Erythroblast (primary cell): Measurements from ENCODE around the gene NUDT14.

Source experiments
- DNase-seq, 2 experiments: peaks; one replicate each; lab custom pipeline; 2025; lab: John Stamatoyannopoulos, UW
- GATA1 ChIP-seq: IDR thresholded peaks from 2 replicates; pipeline ENCODE4 v1.6.1; 2011; ENCODE audit warnings: low read depth, mild to moderate bottlenecking, control low read depth, low read length, moderate library complexity
- POLR2A ChIP-seq: IDR thresholded peaks from 2 replicates; pipeline ENCODE4 v1.6.1; 2011; ENCODE audit warnings: mild to moderate bottlenecking, low read length

The NUDT14 gene

GRCh38 chr14:105135700-105136395 lies 45.3 kb downstream of the NUDT14 start:
- no peak for TF ChIP-seq POLR2A
- TF ChIP-seq GATA1 = no peak
- no peak for DNase-seq

GRCh38 chr14:105132921-105133654 lies 48.0 kb downstream of the NUDT14 start:
- no peak for DNase-seq
- no peak for TF ChIP-seq POLR2A

- no peak for DNase-seq
- TF ChIP-seq POLR2A (no peak), GATA1 (no peak)
Measured at GRCh38 chr14:105131241-105131640, 49.9 kb downstream of the NUDT14 start.

- TF ChIP-seq GATA1 (no peak), POLR2A (no peak)
- DNase-seq = no peak
Measured at GRCh38 chr14:105128059-105128458, 53.1 kb downstream of the NUDT14 start.

GRCh38 chr14:105126981-105127329 lies 54.2 kb downstream of the NUDT14 start:
- DNase-seq = no peak
- no peak for TF ChIP-seq POLR2A
- no peak for TF ChIP-seq GATA1

GRCh38 chr14:105126126-105126980 lies 54.8 kb downstream of the NUDT14 start:
- no peak for DNase-seq
- TF ChIP-seq POLR2A = no peak
- no peak for TF ChIP-seq GATA1

GRCh38 chr14:105124823-105125222 lies 56.3 kb downstream of the NUDT14 start:
- no peak for DNase-seq
- TF ChIP-seq POLR2A (no peak), GATA1 (no peak)

- TF ChIP-seq POLR2A (no peak), GATA1 (no peak)
- no peak for DNase-seq
Measured at GRCh38 chr14:105123981-105124765, 56.9 kb downstream of the NUDT14 start.

GRCh38 chr14:105123064-105123665 lies 57.9 kb downstream of the NUDT14 start:
- DNase-seq = no peak
- TF ChIP-seq GATA1 (no peak), POLR2A (no peak)
